Measurements from ENCODE around the gene KCND2.

KCND2 gene

DNA sequence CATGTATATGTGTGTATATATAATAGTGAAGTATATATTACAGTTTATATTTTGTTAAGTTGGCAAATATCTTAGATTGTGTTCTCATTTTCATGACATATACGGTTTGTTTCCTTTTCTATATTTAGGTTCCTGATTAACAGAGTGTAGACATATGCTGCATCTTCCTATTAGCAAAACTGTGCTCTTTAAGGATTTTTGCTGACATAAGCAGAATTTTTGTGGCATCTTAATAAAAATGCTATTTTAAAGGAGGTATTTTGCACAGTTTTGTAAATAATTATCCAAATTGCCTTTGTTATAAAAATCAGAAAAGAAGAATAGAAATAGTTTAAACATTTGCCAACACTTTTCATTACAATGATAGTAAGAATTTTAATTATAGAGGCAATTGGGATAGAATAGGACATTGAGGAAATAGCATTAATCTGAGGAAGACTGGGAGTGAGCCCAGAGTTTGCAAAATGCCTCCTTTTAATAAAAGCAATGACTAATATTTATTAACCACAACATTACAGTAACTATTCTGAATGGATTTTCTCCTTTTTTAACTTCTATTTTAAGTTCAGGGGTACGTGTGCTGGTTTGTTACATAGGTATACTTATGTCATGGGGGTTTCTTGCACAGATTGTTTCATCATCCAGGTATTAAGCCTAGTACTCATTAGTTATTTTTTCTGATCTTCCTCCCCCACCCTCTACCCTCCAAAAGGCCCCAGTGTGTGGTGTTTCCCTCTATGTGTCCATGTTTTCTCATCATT, 38.2 kb downstream of the KCND2 start:
- no peak for DNase-seq

DNA sequence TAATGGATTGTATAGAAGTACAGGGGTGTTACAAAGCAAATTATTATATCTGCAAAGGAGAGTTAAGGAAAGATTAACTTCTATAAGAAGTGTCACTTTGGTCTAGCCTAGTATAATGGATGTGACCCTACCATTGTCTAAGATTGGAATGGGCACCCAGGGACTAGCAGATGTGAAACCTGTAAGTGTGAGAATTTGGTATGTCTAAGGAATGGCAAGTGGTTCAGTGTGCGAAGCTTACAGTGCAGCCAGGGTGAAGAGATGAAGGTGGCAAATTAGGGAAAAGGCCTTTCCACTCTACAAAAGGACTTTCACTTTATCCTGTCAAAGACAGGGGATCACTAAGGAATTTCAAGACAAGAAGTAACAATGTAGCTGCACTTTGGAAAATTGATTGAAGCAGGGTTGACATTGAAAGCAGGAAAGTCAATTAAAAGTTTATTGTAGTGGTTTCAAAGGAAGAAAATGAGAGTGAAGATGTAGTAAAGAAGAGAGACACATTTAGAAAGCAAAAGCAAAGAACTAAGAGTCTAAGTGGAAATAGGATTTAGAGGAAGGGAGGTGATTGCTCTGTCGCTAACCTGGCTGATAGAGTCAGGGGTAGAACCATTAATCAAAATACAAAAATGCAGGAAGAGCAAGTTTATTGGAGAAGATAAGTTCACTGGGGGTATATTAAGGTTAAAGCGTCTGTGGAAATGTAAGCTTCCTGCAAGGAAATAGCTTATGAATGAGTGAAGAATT, 47.4 kb downstream of the KCND2 start:
- no peak for DNase-seq

DNA sequence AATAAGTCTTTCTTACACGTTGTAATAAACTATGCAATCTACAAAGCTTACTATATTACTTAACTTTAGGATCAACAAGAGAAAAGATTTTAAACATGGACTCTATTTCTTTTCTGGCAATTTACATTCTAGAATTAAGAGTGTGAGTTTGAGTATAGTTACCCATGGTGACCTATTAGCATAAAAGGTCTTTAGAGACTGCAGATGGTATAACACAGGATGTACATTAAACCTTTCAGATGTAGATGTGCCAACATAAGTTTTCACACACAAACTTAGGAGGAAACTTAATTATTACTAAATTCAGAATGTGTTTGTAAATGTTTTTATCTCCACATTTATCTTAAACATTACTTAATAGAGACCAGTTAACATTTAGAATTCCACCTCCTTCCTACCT, 54.1 kb downstream of the KCND2 start:
- no peak for DNase-seq

DNA sequence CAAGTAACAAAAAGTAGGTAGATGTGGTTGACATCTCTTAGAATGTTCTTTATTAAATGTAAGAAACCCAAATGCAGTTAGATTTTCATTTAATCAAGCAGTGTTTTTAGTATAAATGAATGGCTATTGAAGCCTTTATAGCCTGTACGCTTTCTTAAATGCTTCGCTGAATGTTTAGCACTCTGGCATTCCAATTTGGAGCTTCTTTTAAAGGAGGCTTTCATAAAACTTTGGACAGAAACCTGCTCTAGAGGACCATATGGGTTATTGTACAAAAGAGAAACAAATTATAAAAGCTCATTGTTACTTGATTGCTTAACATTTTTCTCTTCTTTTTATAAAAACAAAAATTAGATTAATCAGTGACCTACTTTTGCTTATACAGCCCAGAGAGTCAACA, 59.5 kb downstream of the KCND2 start:
- DNase-seq: no peak

DNA sequence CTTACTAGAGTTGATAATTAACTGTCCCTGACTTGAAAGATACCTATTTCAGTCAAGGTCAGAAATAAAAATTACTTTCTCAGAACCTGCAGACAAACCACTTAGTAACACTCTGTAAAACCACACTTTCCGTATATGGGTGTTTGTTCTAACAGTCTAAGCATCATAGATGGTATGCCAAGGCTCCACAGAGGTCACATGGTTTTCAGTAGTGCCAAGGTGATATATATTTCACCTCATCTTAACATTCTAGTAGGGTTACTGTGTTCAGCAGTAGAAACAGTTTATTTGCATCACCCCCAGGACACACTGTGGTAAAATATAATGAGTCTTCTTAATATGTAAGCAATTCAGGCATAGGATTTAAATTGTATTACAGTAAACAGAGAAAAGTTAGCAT, 61.5 kb downstream of the KCND2 start:
- no peak for DNase-seq

DNA sequence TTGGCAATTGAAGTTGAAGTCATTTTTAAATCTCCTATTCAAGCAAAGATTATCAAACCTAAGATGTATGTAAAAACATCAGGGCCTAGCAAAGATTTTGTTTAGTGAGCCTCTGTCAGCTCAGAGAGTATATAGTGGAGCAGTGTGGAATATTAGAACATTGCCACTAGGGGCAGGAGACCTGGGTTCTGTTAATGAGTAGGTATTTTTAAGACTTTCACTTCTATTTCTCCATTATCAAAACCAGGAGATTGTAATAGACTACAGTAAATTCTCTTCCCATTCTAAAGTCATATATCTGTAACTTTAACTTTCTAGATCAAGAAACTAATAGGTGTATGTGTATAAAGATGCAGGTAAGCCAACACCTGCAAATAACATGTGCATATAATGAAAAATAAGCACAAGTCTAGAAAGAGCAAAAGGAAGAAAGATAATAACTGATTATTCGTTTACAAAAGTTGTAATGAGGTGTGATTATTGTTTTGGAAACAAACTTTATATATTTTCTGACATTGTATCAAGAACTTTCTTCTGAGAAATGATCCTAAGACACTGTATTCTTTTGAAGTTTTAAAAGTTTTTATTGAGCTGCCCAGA, 64.4 kb downstream of the KCND2 start:
- DNase-seq: no peak

DNA sequence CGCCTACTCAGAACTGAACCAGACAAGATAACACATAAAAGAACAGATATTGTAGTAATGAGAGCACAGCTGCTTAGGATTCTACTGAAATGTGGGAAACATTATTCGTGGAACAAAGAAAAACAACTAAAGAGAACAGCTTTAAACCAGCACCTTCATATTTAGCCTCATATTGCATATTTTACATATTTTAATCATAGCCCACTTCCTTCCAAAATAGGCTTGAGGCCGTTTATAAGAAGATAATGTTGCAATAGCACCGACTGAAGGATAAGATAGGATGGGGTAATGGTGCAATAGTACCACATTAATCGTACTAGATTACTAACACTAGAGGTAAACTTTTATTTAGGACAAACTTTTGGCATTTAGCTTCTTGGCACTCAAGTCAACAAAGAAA, 71.3 kb downstream of the KCND2 start:
- DNase-seq: no peak

DNA sequence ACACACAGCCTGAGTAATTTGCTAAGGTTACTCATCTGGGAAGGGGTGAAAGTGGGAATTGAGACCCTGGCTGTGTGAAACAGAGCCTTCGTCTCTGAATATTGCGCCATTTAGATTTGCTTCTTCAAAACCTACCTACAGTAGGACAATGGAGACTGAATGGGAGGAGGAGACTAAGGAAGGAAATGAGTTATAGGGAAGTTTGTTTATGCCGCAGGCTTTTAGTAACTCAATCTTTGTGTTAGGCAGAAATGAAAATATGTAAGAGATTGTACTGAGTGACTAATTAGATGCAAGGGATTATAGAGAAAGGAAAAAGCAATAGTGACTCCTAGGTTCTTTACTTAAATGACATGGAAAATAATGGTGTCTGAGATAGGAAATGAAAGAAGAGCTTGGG, 80.2 kb downstream of the KCND2 start:
- no peak for DNase-seq

DNA sequence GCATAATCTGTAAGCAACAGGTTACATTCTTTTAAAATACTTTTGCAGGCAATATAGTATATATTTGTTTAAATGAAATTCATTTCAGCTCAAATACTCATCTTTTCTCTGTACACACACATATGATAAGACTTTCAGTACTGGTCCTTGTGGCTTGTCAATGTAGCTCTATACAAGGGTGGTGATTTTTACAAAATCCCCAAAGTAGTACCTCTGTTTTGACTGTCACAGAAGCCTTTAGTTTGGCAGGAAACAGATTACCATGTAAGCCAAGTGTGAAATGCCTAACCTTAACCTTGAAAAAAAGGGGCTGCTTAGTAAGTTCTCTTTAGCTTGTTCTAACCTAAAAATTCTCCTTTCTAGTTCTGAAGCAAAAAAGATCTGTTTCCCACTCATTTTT, 87.9 kb downstream of the KCND2 start:
- no peak for DNase-seq

DNA sequence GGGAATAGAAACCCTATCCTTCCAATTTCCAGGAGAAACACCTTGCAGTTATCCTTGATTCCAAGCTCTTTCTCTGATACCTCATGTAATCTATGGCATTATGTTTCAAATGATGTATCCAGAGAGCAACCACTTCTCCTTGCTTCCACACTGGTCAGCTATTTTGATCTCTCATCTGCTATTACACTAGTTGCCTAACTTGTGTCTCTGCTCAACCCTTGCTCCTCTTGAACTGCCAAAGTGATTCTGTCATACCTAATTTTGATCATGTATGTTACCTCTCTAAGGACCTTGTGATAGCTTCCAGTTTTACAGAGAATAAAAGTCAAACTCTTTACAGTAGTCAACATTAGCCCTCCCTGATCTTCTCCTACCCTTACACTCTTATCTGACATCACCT, 90.4 kb downstream of the KCND2 start:
- DNase-seq: no peak

DNA sequence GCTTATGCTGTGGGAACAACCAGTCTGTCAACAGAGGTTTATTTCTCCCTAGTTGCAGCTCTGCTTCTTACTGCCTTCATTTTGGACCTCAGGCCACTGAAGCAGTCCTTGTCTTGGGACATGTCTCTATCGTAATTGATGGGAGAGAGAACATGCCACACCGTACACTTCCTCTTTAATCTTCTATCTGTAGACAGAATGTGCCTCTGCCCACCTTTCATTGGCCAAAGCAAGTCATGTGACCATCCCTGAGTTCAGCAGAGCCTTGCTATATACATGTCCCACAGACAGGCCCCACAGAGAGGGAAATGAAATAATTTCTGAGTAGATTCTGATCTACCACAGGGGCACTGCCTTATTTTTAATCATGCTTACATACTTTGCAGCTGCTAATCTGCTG, 98.0 kb downstream of the KCND2 start:
- no peak for DNase-seq

DNA sequence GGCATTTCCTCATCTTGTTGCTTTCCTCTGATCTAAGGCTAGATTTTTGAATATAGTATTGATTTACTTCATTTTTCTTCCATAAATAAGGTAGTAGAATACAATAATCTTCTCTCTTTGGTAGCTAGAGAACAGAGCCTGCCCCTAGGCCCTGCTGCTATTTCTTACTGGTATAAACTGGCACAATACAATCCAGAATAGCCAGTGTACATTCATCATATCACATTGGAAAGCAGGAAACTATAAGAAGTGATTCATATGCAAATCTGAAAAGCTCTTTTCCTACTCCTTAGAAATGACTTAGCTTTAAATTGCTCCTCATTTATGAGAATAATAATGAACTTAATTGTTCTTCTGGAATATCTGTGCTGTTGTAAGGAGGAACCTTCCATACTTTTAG, 100.2 kb downstream of the KCND2 start:
- DNase-seq: no peak

DNA sequence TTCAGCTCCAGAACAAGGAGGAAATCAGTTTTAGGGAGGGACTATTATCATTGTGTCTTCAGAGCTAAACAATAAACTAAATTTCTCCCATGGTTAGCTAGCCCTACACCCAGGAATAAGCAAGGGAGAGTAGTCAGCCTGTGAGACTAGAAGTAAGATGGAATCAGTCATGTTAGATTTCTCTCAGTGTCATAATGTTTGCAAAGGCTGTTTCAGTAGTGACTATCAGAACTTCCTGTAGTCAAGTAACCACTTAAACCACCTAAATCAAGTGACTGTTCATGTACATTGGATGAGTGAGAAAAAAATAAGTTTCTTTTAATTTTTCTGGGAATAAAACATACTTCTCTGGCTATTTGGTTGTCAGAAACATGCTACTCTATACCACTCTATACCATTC, 121.6 kb downstream of the KCND2 start:
- no peak for DNase-seq

DNA sequence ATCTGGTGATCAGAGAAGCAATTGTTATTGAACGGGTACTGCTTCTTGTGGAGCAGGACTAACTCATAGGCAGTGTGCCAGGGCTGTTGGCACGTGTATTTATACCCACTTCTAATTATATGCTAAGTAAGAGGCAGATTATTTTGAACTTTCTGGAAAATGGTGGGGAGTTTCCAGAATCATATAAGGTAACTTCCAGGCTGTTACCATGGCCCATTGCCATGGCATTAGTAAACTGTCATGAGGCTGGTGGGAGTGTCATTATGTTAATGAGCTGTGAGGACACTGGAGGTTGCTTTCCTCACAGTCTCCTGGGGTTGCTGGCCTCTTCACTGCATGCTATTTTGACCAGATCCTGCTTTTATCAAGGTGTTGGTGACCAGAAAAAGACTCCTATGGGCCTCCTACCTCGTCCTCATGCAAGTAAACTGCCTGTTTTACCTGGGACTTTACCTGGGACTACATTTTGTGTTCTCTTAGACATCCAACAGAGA, 122.6 kb downstream of the KCND2 start:
- no peak for DNase-seq

DNA sequence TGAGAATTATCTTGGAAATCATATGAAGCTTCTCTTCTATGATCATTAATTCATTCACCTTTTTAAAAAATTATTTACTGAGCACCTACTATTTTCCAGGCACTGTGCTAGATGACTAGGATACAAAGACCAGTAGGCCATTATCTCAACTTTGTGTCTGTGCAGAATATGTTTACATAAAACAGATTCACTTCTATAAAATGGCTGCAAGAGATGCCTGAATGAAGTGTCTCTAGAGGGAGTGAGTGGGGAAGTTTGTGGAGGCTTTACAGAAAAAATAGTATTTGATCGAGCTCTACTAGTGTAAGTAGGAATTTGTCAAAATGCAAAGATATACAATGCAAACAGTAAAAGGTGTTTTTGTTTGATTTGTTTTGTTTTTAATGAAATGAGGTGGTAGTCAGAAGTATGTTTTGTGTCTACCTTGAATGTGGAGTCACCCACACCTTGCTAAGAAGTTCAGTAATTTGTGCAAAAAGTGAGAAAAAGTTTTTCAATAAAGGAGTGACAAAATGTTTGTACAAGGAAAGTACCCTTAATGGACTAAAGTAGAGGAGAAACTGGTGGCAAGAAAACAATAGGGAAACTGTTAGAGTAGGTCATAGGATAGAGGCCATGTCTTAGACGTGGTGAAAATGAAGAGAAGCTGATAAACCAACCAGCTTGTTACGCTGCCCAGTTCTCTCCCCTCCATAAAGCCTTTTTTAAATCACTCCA, 125.5 kb downstream of the KCND2 start:
- DNase-seq: no peak

DNA sequence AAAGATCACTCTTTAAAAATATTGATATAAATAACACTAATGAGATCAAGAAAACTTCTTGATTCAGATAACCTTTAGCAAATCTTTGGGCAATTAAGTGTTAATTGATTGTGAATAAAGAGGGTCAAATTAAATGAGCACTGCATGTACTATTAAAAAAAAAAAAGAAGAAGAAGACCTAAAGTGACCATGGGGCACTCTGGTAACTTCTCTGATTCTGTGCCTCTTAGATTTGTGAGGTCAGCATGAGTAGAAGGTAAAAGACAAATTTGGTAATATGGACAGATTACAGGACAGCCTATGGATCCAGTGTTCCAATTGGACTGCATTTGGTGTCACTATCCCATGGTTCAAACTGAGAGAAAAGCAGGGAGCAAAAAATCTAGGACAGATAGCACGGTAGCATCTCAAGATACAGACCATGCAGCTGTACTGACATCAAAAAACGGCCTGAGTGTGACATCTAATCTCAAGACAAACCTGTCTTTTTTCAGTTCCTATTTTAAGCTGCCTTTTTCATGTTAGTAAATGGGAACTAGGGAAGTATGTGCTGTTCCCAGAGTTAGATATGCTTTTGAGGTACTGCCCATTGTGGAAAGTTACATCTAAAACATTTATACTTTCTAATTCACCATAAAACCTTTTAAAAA, 128.0 kb downstream of the KCND2 start:
- no peak for DNase-seq

DNA sequence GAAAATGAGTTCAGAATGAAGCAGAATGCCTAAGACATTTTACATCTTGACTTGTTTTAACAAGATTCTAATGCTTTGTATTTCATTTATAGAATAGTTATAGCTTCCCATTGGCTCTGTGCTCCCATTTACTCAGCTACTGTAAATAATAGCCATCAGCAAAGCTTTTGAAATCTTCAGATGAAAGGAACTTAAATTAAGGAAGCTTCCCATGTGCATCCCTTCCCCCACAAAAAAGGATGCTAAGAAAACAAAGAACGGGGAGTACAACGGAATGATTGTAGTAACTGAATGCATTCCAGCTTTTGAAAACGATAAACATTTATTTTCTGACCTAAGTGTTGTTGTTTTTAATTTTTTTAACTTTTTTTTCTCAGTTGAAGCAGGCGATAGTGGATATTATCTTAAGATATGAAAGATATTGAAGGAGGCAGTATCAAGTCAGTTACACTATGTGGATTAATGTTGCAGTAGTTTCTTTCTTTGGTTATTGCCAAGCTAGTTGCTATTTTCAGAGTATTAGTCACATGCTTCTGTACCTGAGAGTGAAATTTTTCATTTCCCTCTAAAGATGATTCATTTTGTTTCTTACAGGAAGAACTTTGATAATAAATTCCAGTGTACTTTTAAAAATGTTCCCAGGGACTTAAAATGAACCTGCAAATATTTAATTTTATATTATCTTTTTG, 129.2 kb downstream of the KCND2 start:
- no peak for DNase-seq

DNA sequence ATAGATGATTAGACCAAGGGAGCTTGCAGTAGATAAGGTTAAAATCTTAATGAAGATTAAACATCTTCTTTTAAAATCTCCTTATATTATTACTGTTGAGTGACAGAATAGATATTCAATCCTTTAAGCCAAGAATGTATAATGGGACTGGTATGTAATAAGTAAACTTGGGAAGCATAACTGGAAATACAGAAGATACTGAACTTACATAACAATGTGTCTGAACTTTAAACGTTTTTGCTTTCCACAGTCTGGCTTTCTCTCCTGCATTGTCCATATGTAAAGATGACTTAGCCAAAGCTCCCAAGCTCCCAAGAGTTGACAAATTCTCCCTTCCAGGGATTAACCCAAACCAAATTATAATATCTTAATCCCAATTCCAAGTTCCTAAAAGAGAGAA, 129.8 kb downstream of the KCND2 start:
- DNase-seq: no peak

DNA sequence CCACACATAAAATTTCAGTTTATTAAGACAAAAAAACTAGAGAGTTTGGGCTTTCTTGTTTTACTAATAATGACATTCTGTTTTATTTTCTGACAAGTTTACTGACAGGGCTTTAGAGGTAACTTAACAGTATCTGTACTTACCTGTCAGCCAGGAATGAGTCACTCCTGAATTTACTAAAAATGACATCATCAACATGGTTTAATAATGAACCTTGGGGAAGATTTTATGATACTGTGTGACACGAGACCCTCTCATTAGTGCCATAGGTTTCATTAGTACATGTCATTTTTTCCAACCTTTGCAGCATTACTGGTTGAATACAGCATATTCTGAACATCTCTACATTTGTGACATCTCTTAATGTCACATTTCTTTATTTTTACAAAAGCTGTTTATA, 131.1 kb downstream of the KCND2 start:
- DNase-seq: no peak

DNA sequence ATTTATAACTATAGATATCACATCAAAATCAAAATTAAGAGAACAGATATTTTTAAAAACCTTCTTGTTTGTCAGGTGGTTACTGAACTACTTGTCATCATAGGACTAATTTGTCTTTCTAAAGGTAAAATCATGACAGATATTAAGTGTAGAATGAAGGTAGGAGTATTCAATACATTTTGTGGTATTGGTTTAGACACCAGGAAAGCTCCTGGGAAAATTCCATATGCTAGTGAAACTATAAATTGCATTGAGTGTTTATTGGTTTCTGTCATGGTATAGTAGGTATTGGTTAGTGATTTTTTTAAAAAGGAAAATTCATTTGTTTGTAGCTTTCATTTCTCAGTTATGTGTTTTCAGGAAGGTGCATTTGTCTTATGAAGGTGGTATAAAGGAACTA, 132.7 kb downstream of the KCND2 start:
- DNase-seq: no peak

DNA sequence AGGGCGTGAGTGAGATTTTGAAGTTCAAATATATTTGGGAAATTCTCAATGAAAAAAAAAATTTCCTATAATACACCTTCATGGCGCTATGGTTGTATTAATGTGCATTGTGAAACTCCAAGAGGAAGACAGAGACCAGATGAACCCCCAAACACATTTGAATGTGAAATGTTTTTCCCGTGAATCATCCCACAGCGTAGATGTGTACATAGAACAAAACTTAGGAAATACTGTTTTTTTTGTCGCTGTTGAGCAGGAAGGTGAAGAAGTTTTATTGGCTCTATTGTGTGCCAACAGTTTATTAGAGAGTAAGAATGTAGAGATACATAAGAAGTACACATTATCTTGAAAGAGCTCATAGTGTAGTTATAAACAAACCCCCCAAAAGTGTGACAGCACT, 134.0 kb downstream of the KCND2 start:
- DNase-seq: no peak
